ENCODE results near the gene COQ8B. TPM values are rescaled to one million over a fixed set of nuclear protein-coding genes. Genes with fewer than 3 reads are reported as not detected.

Gene COQ8B
- total RNA-seq, 4 donors from 2014 or later, result 40.2 to 58.7 (median 44.1) TPM

- no peak for DNase-seq (ENCODE audit: low spot score in 2 of 2)
- no peak overlapping the region for H3K4me3 ChIP-seq (ENCODE audit: low read depth, poor library complexity, severe bottlenecking)
- intact Hi-C loops (cut with DNase I; ENCODE audit: low total_unique reads), result no loop called here
- 75 to 79% methylated on average over 12 of the region's 12 CpGs for WGBS, 2 donors
- TF ChIP-seq POLR2A (IDR thresholded peaks at IDR 0.05), result no peak
- no peak for TF ChIP-seq CTCF (IDR thresholded peaks at IDR 0.05)
Measured at GRCh38 chr19:40752257-40752781, 35.6 kb upstream of the COQ8B start.

- intact Hi-C loops (cut with DNase I; ENCODE audit: low total_unique reads), result no loop called here
- H3K4me3 ChIP-seq (ENCODE audit: low read depth, poor library complexity, severe bottlenecking), result peak within 1 kb of the TSS; percentile 39
- DNase-seq (ENCODE audit: low spot score in 2 of 2), result peak; percentile 97 to 99
- peak in 1 of 2 donors; percentile 22 for TF ChIP-seq POLR2A (IDR thresholded peaks at IDR 0.05)
- no peak for TF ChIP-seq CTCF (IDR thresholded peaks at IDR 0.05)
- WGBS, 2 donors, result 0% methylated on average over 46 of the region's 46 CpGs
Measured at GRCh38 chr19:40750874-40751537, 34.3 kb upstream of the COQ8B start, which contains the start of gene SNRPA. TSS of gene SNRPA (plus strand) at chr19:40751203. CDS start at chr19:40751409, 206 bp downstream.

GRCh38 chr19:40750058-40750873 lies 33.6 kb upstream of the COQ8B start, which contains the start of gene ACTMAP:
TSS of gene ACTMAP (minus strand) at chr19:40750477. CDS start at chr19:40749803, 674 bp downstream.
- WGBS, 2 donors, result 0% methylated on average over 42 to 43 of the region's 43 CpGs
- intact Hi-C loops (cut with DNase I; ENCODE audit: low total_unique reads), result no loop called here
- TF ChIP-seq POLR2A (IDR thresholded peaks at IDR 0.05) (peak in 1 of 2 donors; percentile 69), CTCF (IDR thresholded peaks at IDR 0.05) (no peak)
- peak within 1 kb of the TSS; percentile 39 for H3K4me3 ChIP-seq (ENCODE audit: low read depth, poor library complexity, severe bottlenecking)
- peak; percentile 100 for DNase-seq (ENCODE audit: low spot score in 2 of 2)

GRCh38 chr19:40747536-40747935 lies 30.9 kb upstream of the COQ8B start:
- intact Hi-C loops (cut with DNase I; ENCODE audit: low total_unique reads), result no loop called here
- H3K4me3 ChIP-seq (ENCODE audit: low read depth, poor library complexity, severe bottlenecking), result no peak overlapping the region
- no peak for TF ChIP-seq POLR2A (IDR thresholded peaks at IDR 0.05)
- no peak for TF ChIP-seq CTCF (IDR thresholded peaks at IDR 0.05)
- 94 to 99% methylated on average over 7 of the region's 7 CpGs for WGBS, 2 donors
- DNase-seq (ENCODE audit: low spot score in 2 of 2), result no peak

- no peak for DNase-seq (ENCODE audit: low spot score in 2 of 2)
- intact Hi-C loops (cut with DNase I; ENCODE audit: low total_unique reads), result no loop called here
- no peak overlapping the region for H3K4me3 ChIP-seq (ENCODE audit: low read depth, poor library complexity, severe bottlenecking)
- TF ChIP-seq POLR2A (IDR thresholded peaks at IDR 0.05) (no peak), CTCF (IDR thresholded peaks at IDR 0.05) (no peak)
- WGBS, 2 donors, result 83 to 86% methylated on average over 7 of the region's 7 CpGs
Measured at GRCh38 chr19:40745402-40745780, 28.7 kb upstream of the COQ8B start.

Data from lower leg skin (tissue), 4 donors.